K562 (cell line): ENCODE data around the gene EDDM13. TPM values are rescaled to one million over a fixed set of nuclear protein-coding genes. Genes with fewer than 3 reads are reported as not detected.

Source experiments
- CBX2 ChIP-seq: fragments of 200-600 bp; sonication (generic); IDR thresholded peaks from one replicate; pipeline ENCODE4 v1.6.1; 2012; ENCODE audit warnings: mild to moderate bottlenecking, low read length, inconsistent platforms; ENCODE audit not compliant: insufficient read depth, poor library complexity, severe bottlenecking
- CC2D1A ChIP-seq: fragments of 450-650 bp; IDR thresholded peaks from 2 replicates; pipeline ENCODE4 v1.6.1; 2017; ENCODE audit warnings: mild to moderate bottlenecking
- ETV1 ChIP-seq: fragments of 450-650 bp; conservative IDR thresholded peaks from 2 replicates; pipeline ENCODE4 v1.6.1; 2016; ENCODE audit warnings: missing genetic modification characterization, control low read depth, low read depth, missing compliant biosample characterization
- HDGF ChIP-seq: fragments of 450-650 bp; IDR thresholded peaks from 2 replicates; pipeline ENCODE4 v1.6.1; 2016
- MED1 ChIP-seq: sonication (generic); formaldehyde crosslinking; IDR thresholded peaks from 2 replicates; pipeline ENCODE4 v1.8.1; 2023; ENCODE audit warnings: missing genetic modification reagents, borderline replicate concordance
- NFRKB ChIP-seq: fragments of 450-650 bp; IDR thresholded peaks from 2 replicates; pipeline ENCODE4 v1.6.1; 2016; ENCODE audit warnings: low read depth
- ZNF384 ChIP-seq: IDR thresholded peaks from 2 replicates; pipeline ENCODE4 v1.6.1; 2012; ENCODE audit warnings: low read depth, low read length, improper control_type of control experiment
- ZNF41 ChIP-seq: fragments of 250-450 bp; sonication (Bioruptor Pico); conservative IDR thresholded peaks from 2 replicates; pipeline ENCODE4 v1.4.0; 2020; ENCODE audit warnings: mild to moderate bottlenecking
- ZNF778 ChIP-seq: fragments of 450-650 bp; formaldehyde crosslinking; IDR thresholded peaks from 2 replicates; pipeline ENCODE4 v1.4.0; 2020; ENCODE audit warnings: mild to moderate bottlenecking, moderate library complexity
- polyA plus RNA-seq, 8 experiments: library from polyadenylated mRNA; depleted of rRNA in 4 of 8; stranded (reverse) in 5 of 8; unstranded in 3 of 8; fragments of >200 nt; fragmentation: Nextera tagmentation in 2 of 8; fragmentation: Illumina TruSeq in 1 of 8; extraction: Ambion mirVana in 2 of 8; extraction: Trizol in 1 of 8; gene quantifications; 2 replicates each; pipeline versions ENCODE4 v1.2.1 to v1.2.3, GENCODE V29; 2011 to 2014; ENCODE audit warnings: inconsistent platforms in 1 of 8, missing spikeins in 1 of 8
- total RNA-seq, 7 experiments: library from RNA; depleted of rRNA in 6 of 7; stranded (reverse); fragments of >200 nt in 6 of 7; fragmentation: Illumina TruSeq in 2 of 7; extraction: Trizol in 2 of 7; gene quantifications; 2 replicates each; pipeline versions ENCODE4 v1.2.1 to v1.2.3, GENCODE V29; 2011 to 2021; ENCODE audit warnings: low replicate concordance in 1 of 7
- TF ChIP-seq, protein P1 (sequence below), 2 experiments: fragments of 450-650 bp; formaldehyde crosslinking in 1 of 2; IDR thresholded peaks; 2 replicates each; pipeline versions ENCODE4 v1.4.0 to v1.6.1; 2014 to 2020; ENCODE audit warnings: mild to moderate bottlenecking in 2 of 2, borderline replicate concordance in 1 of 2, low read depth in 1 of 2
- TF ChIP-seq, protein P2 (sequence below): IDR thresholded peaks from 2 replicates; pipeline ENCODE4 v1.6.1; 2012; ENCODE audit warnings: low read depth, low read length, improper control_type of control experiment, borderline replicate concordance
- TF ChIP-seq, protein P3 (sequence below): IDR thresholded peaks from 2 replicates; pipeline ENCODE4 v1.6.1; 2016; ENCODE audit warnings: missing genetic modification characterization, missing compliant biosample characterization

The EDDM13 gene
- total and polyA plus RNA-seq, 9 of the 15 experiments (the other 6 are each of a cell fraction or from before 2014, with no cell fraction given): 2.0 to 7.7 (median 4.1) TPM

- TF ChIP-seq CBX2: no peak
- TF ChIP-seq MED1 (CRISPR knock-in tag): no peak
- TF ChIP-seq, protein P1, sequence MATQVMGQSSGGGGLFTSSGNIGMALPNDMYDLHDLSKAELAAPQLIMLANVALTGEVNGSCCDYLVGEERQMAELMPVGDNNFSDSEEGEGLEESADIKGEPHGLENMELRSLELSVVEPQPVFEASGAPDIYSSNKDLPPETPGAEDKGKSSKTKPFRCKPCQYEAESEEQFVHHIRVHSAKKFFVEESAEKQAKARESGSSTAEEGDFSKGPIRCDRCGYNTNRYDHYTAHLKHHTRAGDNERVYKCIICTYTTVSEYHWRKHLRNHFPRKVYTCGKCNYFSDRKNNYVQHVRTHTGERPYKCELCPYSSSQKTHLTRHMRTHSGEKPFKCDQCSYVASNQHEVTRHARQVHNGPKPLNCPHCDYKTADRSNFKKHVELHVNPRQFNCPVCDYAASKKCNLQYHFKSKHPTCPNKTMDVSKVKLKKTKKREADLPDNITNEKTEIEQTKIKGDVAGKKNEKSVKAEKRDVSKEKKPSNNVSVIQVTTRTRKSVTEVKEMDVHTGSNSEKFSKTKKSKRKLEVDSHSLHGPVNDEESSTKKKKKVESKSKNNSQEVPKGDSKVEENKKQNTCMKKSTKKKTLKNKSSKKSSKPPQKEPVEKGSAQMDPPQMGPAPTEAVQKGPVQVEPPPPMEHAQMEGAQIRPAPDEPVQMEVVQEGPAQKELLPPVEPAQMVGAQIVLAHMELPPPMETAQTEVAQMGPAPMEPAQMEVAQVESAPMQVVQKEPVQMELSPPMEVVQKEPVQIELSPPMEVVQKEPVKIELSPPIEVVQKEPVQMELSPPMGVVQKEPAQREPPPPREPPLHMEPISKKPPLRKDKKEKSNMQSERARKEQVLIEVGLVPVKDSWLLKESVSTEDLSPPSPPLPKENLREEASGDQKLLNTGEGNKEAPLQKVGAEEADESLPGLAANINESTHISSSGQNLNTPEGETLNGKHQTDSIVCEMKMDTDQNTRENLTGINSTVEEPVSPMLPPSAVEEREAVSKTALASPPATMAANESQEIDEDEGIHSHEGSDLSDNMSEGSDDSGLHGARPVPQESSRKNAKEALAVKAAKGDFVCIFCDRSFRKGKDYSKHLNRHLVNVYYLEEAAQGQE (IDR thresholded peaks at IDR 0.05; ENCODE audit: borderline replicate concordance): peak; percentile 89
- TF ChIP-seq, protein P1 (CRISPR knock-in tag; IDR thresholded peaks at IDR 0.05; ENCODE audit: low read depth): no peak
- TF ChIP-seq ETV1 (tag): no peak
- TF ChIP-seq, protein P2, sequence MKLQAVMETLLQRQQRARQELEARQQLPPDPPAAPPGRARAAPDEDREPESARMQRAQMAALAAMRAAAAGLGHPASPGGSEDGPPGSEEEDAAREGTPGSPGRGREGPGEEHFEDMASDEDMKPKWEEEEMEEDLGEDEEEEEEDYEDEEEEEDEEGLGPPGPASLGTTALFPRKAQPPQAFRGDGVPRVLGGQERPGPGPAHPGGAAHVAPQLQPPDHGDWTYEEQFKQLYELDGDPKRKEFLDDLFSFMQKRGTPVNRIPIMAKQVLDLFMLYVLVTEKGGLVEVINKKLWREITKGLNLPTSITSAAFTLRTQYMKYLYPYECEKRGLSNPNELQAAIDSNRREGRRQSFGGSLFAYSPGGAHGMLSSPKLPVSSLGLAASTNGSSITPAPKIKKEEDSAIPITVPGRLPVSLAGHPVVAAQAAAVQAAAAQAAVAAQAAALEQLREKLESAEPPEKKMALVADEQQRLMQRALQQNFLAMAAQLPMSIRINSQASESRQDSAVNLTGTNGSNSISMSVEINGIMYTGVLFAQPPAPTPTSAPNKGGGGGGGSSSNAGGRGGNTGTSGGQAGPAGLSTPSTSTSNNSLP: no peak
- TF ChIP-seq CC2D1A: 0 out of 2 replicates have a peak, but pooled peaks have one; percentile 57
- TF ChIP-seq NFRKB: no peak
- no peak for TF ChIP-seq ZNF41 (CRISPR knock-in tag)
- TF ChIP-seq, protein P3, sequence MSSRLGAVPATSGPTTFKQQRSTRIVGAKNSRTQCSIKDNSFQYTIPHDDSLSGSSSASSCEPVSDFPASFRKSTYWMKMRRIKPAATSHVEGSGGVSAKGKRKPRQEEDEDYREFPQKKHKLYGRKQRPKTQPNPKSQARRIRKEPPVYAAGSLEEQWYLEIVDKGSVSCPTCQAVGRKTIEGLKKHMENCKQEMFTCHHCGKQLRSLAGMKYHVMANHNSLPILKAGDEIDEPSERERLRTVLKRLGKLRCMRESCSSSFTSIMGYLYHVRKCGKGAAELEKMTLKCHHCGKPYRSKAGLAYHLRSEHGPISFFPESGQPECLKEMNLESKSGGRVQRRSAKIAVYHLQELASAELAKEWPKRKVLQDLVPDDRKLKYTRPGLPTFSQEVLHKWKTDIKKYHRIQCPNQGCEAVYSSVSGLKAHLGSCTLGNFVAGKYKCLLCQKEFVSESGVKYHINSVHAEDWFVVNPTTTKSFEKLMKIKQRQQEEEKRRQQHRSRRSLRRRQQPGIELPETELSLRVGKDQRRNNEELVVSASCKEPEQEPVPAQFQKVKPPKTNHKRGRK (tag): 0 out of 2 replicates have a peak, but pooled peaks have one; percentile 33
- no peak for TF ChIP-seq ZNF384
- no peak for TF ChIP-seq ZNF778
- TF ChIP-seq HDGF: no peak
- TF ChIP-seq, all 486 proteins: peak for 8
Observed at GRCh38 chr19:56333506-56333905, 61.0 kb downstream of the EDDM13 start (continued).
